Astrocyte (in vitro differentiated cells and primary cell): Measurements from ENCODE around the gene KIAA0232. TPM values are rescaled to one million over a fixed set of nuclear protein-coding genes. Genes with fewer than 3 reads are reported as not detected.
"Not testable (repeated sequence)": the region's sequence is repeated elsewhere in the genome, so short reads cannot be mapped to it uniquely, and the experiment has no call there.

ENCODE experiments used
- DNase-seq: peaks from one replicate; pipeline ENCODE4 v3.0.0-alpha.2; 2010; ENCODE audit warnings: low read depth
- FAIRE-seq: peaks from 2 replicates; lab custom pipeline; 2011; peaks lifted over from hg19 to GRCh38; lab: Jason Lieb, UNC
- H2AFZ ChIP-seq: 2 replicates; pipeline ENCODE4 v1.6.0; 2012; ENCODE audit warnings: low read depth, low read length, inconsistent platforms
- H3K27ac ChIP-seq: 2 replicates; pipeline ENCODE4 v1.5.1; 2011; ENCODE audit warnings: low read depth, low read length, inconsistent platforms
- H3K27me3 ChIP-seq: 2 replicates; pipeline ENCODE4 v1.6.0; 2011; ENCODE audit warnings: low read length, inconsistent platforms; ENCODE audit not compliant: insufficient read depth
- H3K36me3 ChIP-seq: 2 replicates; pipeline ENCODE4 v1.5.1; 2011; ENCODE audit warnings: low read length, inconsistent platforms; ENCODE audit not compliant: insufficient read depth
- H3K4me1 ChIP-seq: 2 replicates; pipeline ENCODE4 v1.5.1; 2011; ENCODE audit warnings: low read length, inconsistent platforms; ENCODE audit not compliant: insufficient read depth
- H3K4me2 ChIP-seq: 2 replicates; pipeline ENCODE4 v1.6.0; 2012; ENCODE audit warnings: low read length, inconsistent platforms
- H3K4me3 ChIP-seq: 2 replicates; pipeline ENCODE4 v1.5.1; 2011; ENCODE audit warnings: low read depth, mild to moderate bottlenecking, low read length, inconsistent platforms; ENCODE audit not compliant: insufficient read depth
- H3K79me2 ChIP-seq: 2 replicates; pipeline ENCODE4 v1.6.0; 2012; ENCODE audit warnings: mild to moderate bottlenecking, low read length, inconsistent platforms; ENCODE audit not compliant: insufficient read depth
- H3K9ac ChIP-seq: 2 replicates; pipeline ENCODE4 v1.6.0; 2012; ENCODE audit warnings: mild to moderate bottlenecking, low read length, inconsistent platforms
- H3K9me3 ChIP-seq: 2 replicates; pipeline ENCODE4 v1.5.1; 2012; ENCODE audit warnings: low read depth, mild to moderate bottlenecking, low read length, inconsistent platforms; ENCODE audit not compliant: insufficient read depth
- H4K20me1 ChIP-seq: 2 replicates; pipeline ENCODE4 v1.6.0; 2012; ENCODE audit warnings: low read length, inconsistent platforms; ENCODE audit not compliant: insufficient read depth
- H3K27ac Mint-ChIP-seq: one replicate; pipeline ENCODE4 v1.8.0; 2021; ENCODE audit warnings: mild to moderate bottlenecking, mixed read lengths; ENCODE audit not compliant: unreplicated experiment
- H3K27me3 Mint-ChIP-seq: one replicate; pipeline ENCODE4 v1.8.0; 2021; ENCODE audit warnings: low read depth, mixed read lengths; ENCODE audit not compliant: unreplicated experiment
- H3K36me3 Mint-ChIP-seq: one replicate; pipeline ENCODE4 v1.8.0; 2021; ENCODE audit warnings: low read depth, mixed read lengths; ENCODE audit not compliant: unreplicated experiment
- H3K4me1 Mint-ChIP-seq: one replicate; pipeline ENCODE4 v1.8.0; 2021; ENCODE audit warnings: low read depth, mixed read lengths; ENCODE audit not compliant: unreplicated experiment
- H3K4me3 Mint-ChIP-seq: one replicate; pipeline ENCODE4 v1.8.0; 2021; ENCODE audit warnings: mild to moderate bottlenecking, moderate library complexity, mixed read lengths; ENCODE audit not compliant: unreplicated experiment
- H3K9me3 Mint-ChIP-seq: one replicate; pipeline ENCODE4 v1.8.0; 2021; ENCODE audit warnings: mild to moderate bottlenecking, mixed read lengths; ENCODE audit not compliant: unreplicated experiment
- CTCF ChIP-seq: IDR thresholded peaks from 2 replicates; pipeline ENCODE4 v1.5.1; 2011; ENCODE audit warnings: low read depth, mild to moderate bottlenecking, inconsistent platforms, low read length, moderate library complexity; ENCODE audit not compliant: insufficient read depth
- EZH2 ChIP-seq: IDR thresholded peaks from 2 replicates; pipeline ENCODE4 v1.6.1; 2012; ENCODE audit warnings: mild to moderate bottlenecking, low read length, inconsistent platforms; ENCODE audit not compliant: insufficient read depth
- total RNA-seq: library from RNA; stranded (reverse); gene quantifications from 2 replicates; pipeline ENCODE4 v1.2.1, GENCODE V29; 2021

The KIAA0232 gene
- total RNA-seq, 1 donor from 2014 or later, result 27.6 TPM

- Mint-ChIP-seq H3K4me1 (peaks cover 25% of the 10 kb centered on the region), H3K36me3 (no peaks in the 10 kb centered on the region)
- no peak overlapping the region for H3K4me2 ChIP-seq
These were observed 106.7 kb downstream of the KIAA0232 start for GRCh38 chr4:6889101-6889735.

GRCh38 chr4:6889736-6890324, 107.3 kb downstream of the KIAA0232 start:
- Histone ChIP-seq H4K20me1 (no peaks in the 10 kb centered on the region), H3K27ac (no peak overlapping the region), H3K36me3 (no peaks in the 10 kb centered on the region), H2AFZ (no peak overlapping the region), H3K4me1 (peaks cover 25% of the 10 kb centered on the region), H3K79me2 (no peaks in the 10 kb centered on the region), H3K9me3 (no peaks in the 10 kb centered on the region), H3K9ac (no peak overlapping the region), H3K4me2 (no peak overlapping the region), H3K27me3 (no peaks in the 10 kb centered on the region), H3K4me3 (no peak overlapping the region)
- TF ChIP-seq EZH2 (no peak), CTCF (no peak)
- DNase-seq (no peak), FAIRE-seq (no peak)
- H3K4me1 Mint-ChIP-seq, result peaks cover 25% of the 10 kb centered on the region
- H3K27ac Mint-ChIP-seq, result no peak overlapping the region
- H3K4me3 Mint-ChIP-seq, result no peak overlapping the region
- H3K36me3 Mint-ChIP-seq, result no peaks in the 10 kb centered on the region
- H3K9me3 Mint-ChIP-seq, result no peaks in the 10 kb centered on the region
- no peaks in the 10 kb centered on the region for H3K27me3 Mint-ChIP-seq

More at GRCh38 chr4:6889101-6889735, 106.7 kb downstream of the KIAA0232 start:
- Histone ChIP-seq H3K27me3 (no peaks in the 10 kb centered on the region), H2AFZ (no peak overlapping the region), H3K4me1 (peaks cover 25% of the 10 kb centered on the region), H3K9ac (no peak overlapping the region), H3K27ac (no peak overlapping the region), H3K36me3 (no peaks in the 10 kb centered on the region), H3K4me3 (no peak overlapping the region), H4K20me1 (no peaks in the 10 kb centered on the region), H3K79me2 (no peaks in the 10 kb centered on the region), H3K9me3 (no peaks in the 10 kb centered on the region)
- Mint-ChIP-seq H3K4me3 (no peak overlapping the region), H3K9me3 (no peaks in the 10 kb centered on the region), H3K27me3 (no peaks in the 10 kb centered on the region), H3K27ac (no peak overlapping the region)
- DNase-seq, result no peak
- TF ChIP-seq EZH2, result no peak
- no peak for TF ChIP-seq CTCF
- no peak for FAIRE-seq

GRCh38 chr4:6890358-6890757, 107.8 kb downstream of the KIAA0232 start:
- FAIRE-seq, result no peak
- DNase-seq, result no peak
- Mint-ChIP-seq H3K4me3 (no peak overlapping the region), H3K27me3 (no peaks in the 10 kb centered on the region), H3K27ac (no peak overlapping the region), H3K9me3 (no peaks in the 10 kb centered on the region), H3K36me3 (no peaks in the 10 kb centered on the region), H3K4me1 (peaks cover 23% of the 10 kb centered on the region)
- no peaks in the 10 kb centered on the region for H3K9me3 ChIP-seq
- no peaks in the 10 kb centered on the region for H3K36me3 ChIP-seq
- H2AFZ ChIP-seq, result no peak overlapping the region
- H3K4me2 ChIP-seq, result no peak overlapping the region
- H3K9ac ChIP-seq, result no peak overlapping the region
- H3K4me3 ChIP-seq, result no peak overlapping the region
- no peak for TF ChIP-seq CTCF
- no peak for TF ChIP-seq EZH2
- H4K20me1 ChIP-seq, result no peaks in the 10 kb centered on the region
- H3K79me2 ChIP-seq, result no peaks in the 10 kb centered on the region
- peaks cover 25% of the 10 kb centered on the region for H3K4me1 ChIP-seq
- H3K27ac ChIP-seq, result no peak overlapping the region
- no peaks in the 10 kb centered on the region for H3K27me3 ChIP-seq

GRCh38 chr4:6890971-6891370, 108.4 kb downstream of the KIAA0232 start:
- not testable (repeated sequence) for H3K9me3 ChIP-seq, FAIRE-seq

More at GRCh38 chr4:6890971-6891370, 108.4 kb downstream of the KIAA0232 start:
- not testable (repeated sequence) for H3K36me3 ChIP-seq, H3K4me2 ChIP-seq, H3K4me3 Mint-ChIP-seq, H3K4me3 ChIP-seq, H4K20me1 ChIP-seq, H3K9ac ChIP-seq, H3K27me3 Mint-ChIP-seq, H3K9me3 Mint-ChIP-seq, H2AFZ ChIP-seq, H3K79me2 ChIP-seq, H3K27me3 ChIP-seq, DNase-seq, H3K27ac ChIP-seq, H3K27ac Mint-ChIP-seq, H3K36me3 Mint-ChIP-seq
- H3K4me1 Mint-ChIP-seq, result peaks cover 22% of the 10 kb centered on the region
- H3K4me1 ChIP-seq, result peaks cover 20% of the 10 kb centered on the region
